Colonic mucosa (tissue), 4 donors: ENCODE data around the gene CFAP45. TPM values are rescaled to one million over a fixed set of nuclear protein-coding genes. Genes with fewer than 3 reads are reported as not detected.
"Not testable (repeated sequence)": the region's sequence is repeated elsewhere in the genome, so short reads cannot be mapped to it uniquely, and the experiment has no call there.

Source experiments
- DNase-seq: peaks from one replicate; pipeline ENCODE4 v3.0.0-alpha.2; 2020
- H3K27ac ChIP-seq: fragments of 200-600 bp; one replicate; pipeline ENCODE4 v1.8.0; 2021
- H3K27me3 ChIP-seq: fragments of 200-600 bp; one replicate; pipeline ENCODE4 v1.8.0; 2021
- H3K36me3 ChIP-seq: fragments of 200-600 bp; one replicate; pipeline ENCODE4 v1.8.0; 2021
- H3K4me1 ChIP-seq: fragments of 200-600 bp; one replicate; pipeline ENCODE4 v1.8.0; 2021; ENCODE audit warnings: mild to moderate bottlenecking
- H3K4me3 ChIP-seq: fragments of 200-600 bp; one replicate; pipeline ENCODE4 v1.8.0; 2021
- H3K9ac ChIP-seq, 2 donors: one replicate each; pipeline ENCODE4 v1.7.0; 2013; ENCODE audit warnings: control low read depth in 2 of 2, low read depth in 2 of 2, low read length in 2 of 2
- H3K9me3 ChIP-seq: fragments of 200-600 bp; one replicate; pipeline ENCODE4 v1.8.0; 2021
- intact Hi-C: fragments of 100-400 bp; cut with DNase I; formaldehyde crosslinking; loops from one replicate; pipeline ENCODE4 v1.14.1; 2022
- total RNA-seq, 2 donors: library from RNA; stranded (reverse); fragmentation: NEBNext Ultra II Directional in 1 of 2; extraction: Animal tissue kit (Norgen Biotek cat#: 25700) in 1 of 2; gene quantifications; one replicate each; pipeline ENCODE4 v1.2.1, GENCODE V29; 2021
- TF ChIP-seq, protein P1 (sequence below): fragments of 200-600 bp; IDR thresholded peaks from one replicate; pipeline ENCODE4 v1.8.0; 2022; ENCODE audit warnings: antibody characterized with exemption, mild to moderate bottlenecking
- donor health status: healthy.
- donor health status: DM: no; HTN: no; CAD: no.
- donor health status: DM: no; HTN: no; CAD: no.

Gene CFAP45
- total RNA-seq, 2 donors from 2014 or later = 0.30 TPM; not detected in 1

DNA sequence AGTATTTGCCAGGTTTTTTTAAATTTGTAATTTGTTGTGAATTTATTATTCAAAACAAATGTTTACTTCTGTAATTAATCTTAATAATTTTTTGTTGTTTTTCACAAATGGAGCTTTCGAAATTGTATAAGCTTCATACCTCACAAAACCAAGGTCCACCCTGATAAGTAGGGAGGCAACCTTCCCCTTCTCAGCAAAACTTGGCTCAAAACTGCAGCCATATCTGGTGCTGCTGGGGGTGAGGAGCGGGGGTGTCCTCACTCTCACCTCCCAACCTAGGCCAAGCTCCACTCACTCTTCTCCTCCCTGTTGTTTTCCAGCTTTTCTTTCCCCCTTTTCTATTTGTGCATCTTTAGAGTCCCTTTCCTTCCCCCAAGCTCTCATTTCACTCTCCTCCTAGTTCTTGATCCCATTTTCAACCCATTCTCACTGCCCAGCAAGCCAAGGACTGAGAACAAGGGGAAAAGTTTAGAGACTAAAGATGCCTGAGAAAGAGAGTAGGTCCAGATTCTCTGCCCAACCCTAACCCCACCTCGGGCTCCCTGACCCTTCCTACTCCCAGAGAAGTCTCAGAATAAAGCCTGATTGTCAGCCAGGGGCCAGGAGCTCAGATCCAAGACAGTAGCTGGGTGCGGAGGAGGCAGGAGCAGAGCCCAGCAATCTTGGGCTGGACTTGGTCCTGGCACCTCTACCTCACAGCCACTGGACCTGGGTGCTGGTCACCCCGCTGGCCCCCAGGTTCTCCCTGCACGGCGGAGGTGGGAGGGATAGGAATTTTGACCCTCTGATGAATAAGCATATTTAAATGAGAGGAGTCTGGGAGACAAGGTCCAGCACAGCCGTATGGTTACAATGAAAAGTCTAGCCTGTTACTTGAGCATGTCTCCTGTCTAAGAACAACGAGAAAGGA lies 8.3 kb upstream of the CFAP45 start:
- no peak for DNase-seq
- H3K27ac ChIP-seq = no peak overlapping the region
- no peaks in the 10 kb centered on the region for H3K9me3 ChIP-seq

DNA sequence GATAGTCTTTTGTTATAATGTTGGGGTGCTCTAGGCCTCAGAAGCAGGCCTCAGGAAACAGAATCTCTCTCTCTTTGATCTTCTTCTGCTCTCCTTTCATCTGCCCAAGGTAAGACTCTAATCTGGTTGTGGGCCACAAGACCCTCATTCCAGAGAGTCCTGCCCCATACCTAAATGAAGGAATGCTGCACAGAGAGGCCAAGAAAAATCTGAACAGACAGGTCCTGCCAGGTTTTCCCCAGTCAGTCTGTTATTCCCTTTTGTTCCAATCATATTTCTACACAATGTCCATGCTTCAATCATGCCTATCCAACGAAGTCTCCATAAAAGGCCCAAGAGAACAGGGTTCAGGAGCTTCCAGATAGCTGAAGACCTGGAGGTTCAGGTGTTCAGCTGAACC lies 7.0 kb upstream of the CFAP45 start:
- intact Hi-C loops = no loop called here
- DNase-seq = no peak
- H3K9ac ChIP-seq = no peak overlapping the region
- no peaks in the 10 kb centered on the region for H3K9me3 ChIP-seq
- no peaks in the 10 kb centered on the region for H3K36me3 ChIP-seq
- H3K27ac ChIP-seq = no peak overlapping the region
- no peaks in the 10 kb centered on the region for H3K4me1 ChIP-seq
- TF ChIP-seq, protein P1, sequence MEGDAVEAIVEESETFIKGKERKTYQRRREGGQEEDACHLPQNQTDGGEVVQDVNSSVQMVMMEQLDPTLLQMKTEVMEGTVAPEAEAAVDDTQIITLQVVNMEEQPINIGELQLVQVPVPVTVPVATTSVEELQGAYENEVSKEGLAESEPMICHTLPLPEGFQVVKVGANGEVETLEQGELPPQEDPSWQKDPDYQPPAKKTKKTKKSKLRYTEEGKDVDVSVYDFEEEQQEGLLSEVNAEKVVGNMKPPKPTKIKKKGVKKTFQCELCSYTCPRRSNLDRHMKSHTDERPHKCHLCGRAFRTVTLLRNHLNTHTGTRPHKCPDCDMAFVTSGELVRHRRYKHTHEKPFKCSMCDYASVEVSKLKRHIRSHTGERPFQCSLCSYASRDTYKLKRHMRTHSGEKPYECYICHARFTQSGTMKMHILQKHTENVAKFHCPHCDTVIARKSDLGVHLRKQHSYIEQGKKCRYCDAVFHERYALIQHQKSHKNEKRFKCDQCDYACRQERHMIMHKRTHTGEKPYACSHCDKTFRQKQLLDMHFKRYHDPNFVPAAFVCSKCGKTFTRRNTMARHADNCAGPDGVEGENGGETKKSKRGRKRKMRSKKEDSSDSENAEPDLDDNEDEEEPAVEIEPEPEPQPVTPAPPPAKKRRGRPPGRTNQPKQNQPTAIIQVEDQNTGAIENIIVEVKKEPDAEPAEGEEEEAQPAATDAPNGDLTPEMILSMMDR = no peak
- no peaks in the 10 kb centered on the region for H3K27me3 ChIP-seq
- no peak overlapping the region for H3K4me3 ChIP-seq

More for the DNA sequence above, 8.3 kb upstream of the CFAP45 start:
- Histone ChIP-seq H3K4me1 (no peaks in the 10 kb centered on the region), H3K4me3 (no peak overlapping the region), H3K36me3 (no peaks in the 10 kb centered on the region), H3K27me3 (no peaks in the 10 kb centered on the region), H3K9ac (no peak overlapping the region)
- intact Hi-C loops = no loop called here
- TF ChIP-seq, protein P1 = no peak

DNA sequence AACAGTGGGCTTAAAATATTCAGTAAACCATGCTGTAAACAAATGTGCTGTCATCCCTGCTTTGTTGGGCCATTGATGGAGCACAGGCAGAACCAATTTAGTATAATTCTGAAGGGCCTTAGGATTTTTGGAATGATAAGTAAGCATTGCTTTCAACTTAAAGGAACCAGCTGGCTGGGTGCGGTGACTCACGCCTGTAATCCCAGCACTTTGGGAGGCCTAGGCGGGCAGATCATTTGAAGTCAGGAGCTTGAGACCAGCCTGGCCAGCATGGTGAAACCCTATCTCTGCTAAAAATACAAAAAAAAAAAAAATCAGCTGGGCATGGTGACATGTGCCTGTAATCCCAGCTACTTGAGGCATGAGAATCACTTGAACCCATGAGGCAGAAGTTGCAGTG lies 4.1 kb upstream of the CFAP45 start:
- not testable (repeated sequence) for H3K27ac ChIP-seq

DNA sequence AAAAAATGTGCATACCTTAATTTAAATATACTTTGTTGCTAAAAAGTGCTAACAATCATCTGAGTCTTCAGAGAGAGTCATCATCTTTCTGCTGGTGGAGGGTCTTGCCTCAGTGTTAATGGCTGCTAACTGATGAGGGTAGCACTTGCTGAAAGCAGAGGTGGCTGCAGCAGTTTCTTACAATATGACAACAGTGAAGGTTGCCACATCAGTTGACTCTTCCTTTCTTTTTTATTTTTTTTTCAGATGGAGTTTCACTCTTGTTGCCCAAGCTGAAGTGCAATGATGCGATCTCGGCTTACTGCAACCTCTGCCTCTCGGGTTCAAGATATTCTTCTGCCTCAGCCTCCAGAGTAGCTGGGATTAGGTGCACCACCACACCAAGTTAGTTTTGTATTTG lies 2.6 kb upstream of the CFAP45 start:
- no peak for DNase-seq
- Histone ChIP-seq H3K27me3 (no peaks in the 10 kb centered on the region), H3K36me3 (no peaks in the 10 kb centered on the region), H3K9me3 (no peaks in the 10 kb centered on the region), H3K4me1 (no peaks in the 10 kb centered on the region), H3K4me3 (no peak overlapping the region), H3K9ac (no peak overlapping the region), H3K27ac (no peak overlapping the region)
- intact Hi-C loops = no loop called here
- TF ChIP-seq, protein P1 = no peak

More for the DNA sequence above, 4.1 kb upstream of the CFAP45 start:
- intact Hi-C loops, H3K9me3 ChIP-seq, H3K9ac ChIP-seq, H3K4me3 ChIP-seq, H3K36me3 ChIP-seq, DNase-seq, H3K27me3 ChIP-seq, H3K4me1 ChIP-seq: not testable (repeated sequence)

DNA sequence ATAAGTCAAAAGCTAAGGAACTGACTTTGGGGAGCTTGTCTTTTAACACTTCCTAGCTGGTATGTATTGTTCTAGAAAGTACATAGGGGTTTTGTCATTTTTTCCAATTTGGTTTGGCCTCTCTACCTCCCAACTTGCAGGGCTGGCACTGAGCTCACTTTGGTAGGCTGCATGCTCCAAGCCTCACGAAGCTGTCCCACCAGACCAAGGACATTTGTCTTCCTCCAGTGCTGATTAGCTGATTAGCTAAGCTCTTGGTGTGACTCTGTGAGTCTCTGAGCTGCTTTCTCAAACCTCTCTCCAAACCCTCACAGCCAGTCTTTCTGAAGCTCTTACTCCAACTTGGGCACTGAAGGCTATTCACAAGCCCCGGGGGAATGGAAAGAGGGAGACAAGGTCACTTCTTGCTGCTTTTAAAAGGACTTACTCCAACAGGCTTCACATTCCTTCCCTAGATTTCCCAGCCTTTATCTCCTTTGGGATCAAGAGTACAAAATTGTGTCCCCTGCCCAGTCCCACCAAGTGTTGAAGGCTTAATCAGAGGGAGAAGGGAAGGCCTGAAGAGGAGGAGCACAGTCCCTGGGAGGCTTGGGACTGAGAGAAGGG lies 893 bp upstream of the CFAP45 start:
- Histone ChIP-seq H3K27ac (no peak overlapping the region), H3K9ac (no peak overlapping the region)
- intact Hi-C loops = no loop called here

DNA sequence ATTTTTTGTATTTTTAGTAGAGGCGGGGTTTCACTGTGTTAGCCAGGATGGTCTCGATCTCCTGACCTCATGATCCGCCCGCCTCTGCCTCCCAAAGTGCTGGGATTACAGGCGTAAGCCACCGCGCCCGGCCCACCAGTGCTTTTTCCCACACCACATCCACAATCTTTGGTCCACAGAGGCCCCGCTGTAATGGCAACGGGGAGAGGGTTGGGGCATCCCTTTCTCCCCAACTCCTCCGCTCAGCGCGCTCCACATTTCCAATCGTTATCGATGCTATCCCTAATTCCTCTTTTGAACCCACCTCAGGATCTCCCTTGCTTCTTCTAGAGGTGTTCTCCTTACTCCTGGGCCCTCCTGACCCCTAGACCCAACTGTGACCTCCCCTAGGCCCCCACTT lies 331 bp downstream of the CFAP45 start:
- H3K4me1 ChIP-seq, H3K9ac ChIP-seq, DNase-seq, H3K9me3 ChIP-seq, H3K27me3 ChIP-seq, intact Hi-C loops, H3K4me3 ChIP-seq, H3K36me3 ChIP-seq, H3K27ac ChIP-seq: not testable (repeated sequence)

More for the DNA sequence above, 893 bp upstream of the CFAP45 start:
- no peak for DNase-seq
- no peaks in the 10 kb centered on the region for H3K4me1 ChIP-seq
- no peaks in the 10 kb centered on the region for H3K27me3 ChIP-seq
- H3K4me3 ChIP-seq = no peak overlapping the region
- no peaks in the 10 kb centered on the region for H3K36me3 ChIP-seq
- TF ChIP-seq, protein P1 = no peak
- H3K9me3 ChIP-seq = no peaks in the 10 kb centered on the region
